IMR-90 (cell line): ENCODE results near the gene SLC26A3. TPM values are rescaled to one million over a fixed set of nuclear protein-coding genes. Genes with fewer than 3 reads are reported as not detected.

Experiments
- ATAC-seq: fragments of 200-7000 bp; cut with Tn5 transposase; 2 replicates; pipeline ENCODE4 v1.9.1; 2020; ENCODE audit warnings: low read depth, mild to moderate bottlenecking, moderate library complexity
- BruUV-seq: library from RNA; stranded (reverse); fragments of 400-500 nt; replicated peaks from 2 replicates; lab custom pipeline; 2021; lab: Mats Ljungman, UMichigan
- CTCF ChIA-PET: fragments of 300-600 bp; formaldehyde crosslinking; extraction: SDS; loops from one replicate; lab custom pipeline; 2021; ENCODE audit warnings: antibody characterized with exemption; lab: Yijun Ruan, JAX
- POLR2A ChIA-PET: fragments of 300-600 bp; sonication (Branson Sonifier 250); formaldehyde crosslinking; loops from one replicate; lab custom pipeline; 2022; ENCODE audit warnings: antibody characterized with exemption; ENCODE audit not compliant: unreplicated experiment; lab: Charles Lee
- DNase-seq: peaks from one replicate; pipeline ENCODE4 v3.0.0; 2013
- H2AFZ ChIP-seq: replicated peaks from 2 replicates; pipeline ENCODE3; 2013; ENCODE audit warnings: low read length, mild to moderate bottlenecking; ENCODE audit not compliant: poor library complexity
- H2AK5ac ChIP-seq: 2 replicates; pipeline ENCODE4 v1.6.1; 2013; ENCODE audit warnings: low read depth, low read length, inconsistent platforms
- H2AK9ac ChIP-seq: replicated peaks from 2 replicates; pipeline ENCODE3; 2013; ENCODE audit warnings: mild to moderate bottlenecking, low read depth, low read length, moderate library complexity; ENCODE audit not compliant: poor library complexity
- H2BK120ac ChIP-seq: 2 replicates; pipeline ENCODE4 v1.6.1; 2013; ENCODE audit warnings: low read depth, low read length, inconsistent platforms
- H2BK15ac ChIP-seq: 3 replicates; pipeline ENCODE4 v1.6.1; 2013; ENCODE audit warnings: low read depth, low read length, inconsistent platforms
- H2BK20ac ChIP-seq: 2 replicates; pipeline ENCODE4 v1.6.1; 2013; ENCODE audit warnings: low read depth, mild to moderate bottlenecking, inconsistent platforms, low read length, moderate library complexity
- H2BK5ac ChIP-seq: 2 replicates; pipeline ENCODE4 v1.6.1; 2013; ENCODE audit warnings: mild to moderate bottlenecking, low read depth, low read length, inconsistent platforms; ENCODE audit not compliant: poor library complexity, severe bottlenecking
- H3K14ac ChIP-seq: replicated peaks from 2 replicates; pipeline ENCODE4 v1.6.1; 2013; ENCODE audit warnings: low read depth, low read length, inconsistent platforms
- H3K18ac ChIP-seq: 2 replicates; pipeline ENCODE4 v1.6.1; 2013; ENCODE audit warnings: low read depth, low read length, control low read depth
- H3K23ac ChIP-seq: 2 replicates; pipeline ENCODE4 v1.6.1; 2013; ENCODE audit warnings: low read depth, low read length, inconsistent platforms
- H3K27ac ChIP-seq: 2 replicates; pipeline ENCODE4 v1.5.1; 2013; ENCODE audit warnings: mild to moderate bottlenecking, control low read depth, low read length; ENCODE audit not compliant: insufficient read depth
- H3K27me3 ChIP-seq: 2 replicates; pipeline ENCODE4 v1.6.1; 2013; ENCODE audit warnings: low read length; ENCODE audit not compliant: control insufficient read depth, insufficient read depth
- H3K36me3 ChIP-seq: 2 replicates; pipeline ENCODE4 v1.6.1; 2013; ENCODE audit warnings: low read length, mixed read lengths; ENCODE audit not compliant: control insufficient read depth, insufficient read depth
- H3K4ac ChIP-seq: 2 replicates; pipeline ENCODE4 v1.6.1; 2013; ENCODE audit warnings: low read depth, low read length, inconsistent platforms
- H3K4me1 ChIP-seq: 2 replicates; pipeline ENCODE4 v1.6.1; 2013; ENCODE audit warnings: low read length, mixed read lengths; ENCODE audit not compliant: control insufficient read depth, insufficient read depth
- H3K4me2 ChIP-seq: 2 replicates; pipeline ENCODE4 v1.6.1; 2013; ENCODE audit warnings: low read depth, mild to moderate bottlenecking, control low read depth, low read length, moderate library complexity
- H3K4me3 ChIP-seq: 2 replicates; pipeline ENCODE4 v1.5.1; 2013; ENCODE audit warnings: low read depth, mild to moderate bottlenecking, control low read depth, low read length, moderate library complexity; ENCODE audit not compliant: insufficient read depth
- H3K56ac ChIP-seq: 2 replicates; pipeline ENCODE4 v1.6.1; 2013; ENCODE audit warnings: low read length, inconsistent platforms; ENCODE audit not compliant: insufficient read depth; ENCODE audit errors: extremely low read depth
- H3K79me1 ChIP-seq, 2 experiments: 2 replicates each; pipeline ENCODE4 v1.6.1; 2013; ENCODE audit warnings: low read length in 2 of 2, inconsistent platforms in 1 of 2, low read depth in 1 of 2
- H3K9ac ChIP-seq: 2 replicates; pipeline ENCODE4 v1.6.1; 2013; ENCODE audit warnings: low read depth, low read length, control low read depth
- H3K9me1 ChIP-seq: 2 replicates; pipeline ENCODE4 v1.6.1; 2013; ENCODE audit warnings: low read length, inconsistent platforms; ENCODE audit not compliant: insufficient read depth
- H3K9me3 ChIP-seq: 2 replicates; pipeline ENCODE4 v1.6.1; 2013; ENCODE audit warnings: low read length; ENCODE audit not compliant: control insufficient read depth, insufficient read depth
- H4K20me1 ChIP-seq: 2 replicates; pipeline ENCODE4 v1.6.1; 2013; ENCODE audit warnings: low read length, inconsistent platforms; ENCODE audit not compliant: insufficient read depth
- H4K5ac ChIP-seq: 2 replicates; pipeline ENCODE4 v1.6.1; 2013; ENCODE audit warnings: mild to moderate bottlenecking, low read depth, low read length, control low read depth
- H4K8ac ChIP-seq, 2 experiments: 2 replicates each; pipeline ENCODE4 v1.6.1; 2013; ENCODE audit warnings: low read depth in 2 of 2, low read length in 2 of 2, control low read depth in 1 of 2, inconsistent platforms in 1 of 2
- H4K91ac ChIP-seq: 2 replicates; pipeline ENCODE4 v1.6.1; 2013; ENCODE audit warnings: low read depth, low read length, inconsistent platforms; ENCODE audit not compliant: insufficient read depth
- CEBPB ChIP-seq: IDR thresholded peaks from 2 replicates; pipeline ENCODE4 v1.6.1; 2012; ENCODE audit warnings: low read depth, low read length, improper control_type of control experiment
- MAZ ChIP-seq: IDR thresholded peaks from 2 replicates; pipeline ENCODE4 v1.6.1; 2012; ENCODE audit warnings: low read depth, mild to moderate bottlenecking, low read length, improper control_type of control experiment, moderate library complexity, borderline replicate concordance
- MXI1 ChIP-seq: IDR thresholded peaks from 2 replicates; pipeline ENCODE4 v1.6.1; 2012; ENCODE audit warnings: low read depth, mild to moderate bottlenecking, low read length, moderate library complexity, borderline replicate concordance
- NFE2L2 ChIP-seq: fragments of 150-350 bp; IDR thresholded peaks from 2 replicates; pipeline ENCODE4 v1.6.1; 2016; ENCODE audit warnings: low read depth, mild to moderate bottlenecking, low read length
- POLR2A ChIP-seq: IDR thresholded peaks from 2 replicates; pipeline ENCODE4 v1.6.1; 2012; ENCODE audit warnings: mild to moderate bottlenecking, low read depth, low read length
- RAD21 ChIP-seq: IDR thresholded peaks from 2 replicates; pipeline ENCODE4 v1.6.1; 2012; ENCODE audit warnings: low read length, improper control_type of control experiment
- RFX5 ChIP-seq: IDR thresholded peaks from 2 replicates; pipeline ENCODE4 v1.8.0; 2012; ENCODE audit warnings: low read depth, mild to moderate bottlenecking, low read length, moderate library complexity
- WGBS, 2 experiments: methylation state at CpG; one replicate each; pipeline versions ENCODE4 v1.1.5 to v1.1.7; 2013; ENCODE audit warnings: missing lambda C conversion rate in 2 of 2; ENCODE audit not compliant: insufficient read length in 1 of 2; ENCODE audit errors: extremely low coverage in 2 of 2; 5-methylcytosine and 5-hydroxymethylcytosine counted together
- dilution Hi-C: fragments of 300-500 bp; cut with HindIII; formaldehyde crosslinking; loops from one replicate; pipeline ENCODE4 v1.14.3; 2018; ENCODE audit warnings: low sequenced_read_pairs; ENCODE audit not compliant: unreplicated experiment
- in situ Hi-C: fragments of 300-500 bp; cut with MboI; formaldehyde crosslinking; loops from 3 replicates; pipeline ENCODE4 v1.14.3; 2019; ENCODE audit warnings: low sequenced_read_pairs, inconsistent platforms, mixed read lengths
- intact Hi-C: fragments of 100-400 bp; cut with micrococcal nuclease; formaldehyde crosslinking; loops from 2 replicates; pipeline ENCODE4 v1.10.0; 2022
- polyA plus RNA-seq, 3 experiments: library from polyadenylated mRNA; depleted of rRNA; stranded (reverse); fragments of >200 nt; gene quantifications; 2 replicates each; pipeline ENCODE4 v1.2.3, GENCODE V29; 2012; ENCODE audit warnings: low replicate concordance in 1 of 3
- total RNA-seq: library from RNA; depleted of rRNA; stranded (reverse); fragments of >200 nt; gene quantifications from 2 replicates; pipeline ENCODE4 v1.2.3, GENCODE V29; 2012
- TF ChIP-seq, protein P1 (sequence below): conservative IDR thresholded peaks from 2 replicates; pipeline ENCODE4 v1.5.1; 2012; ENCODE audit warnings: mild to moderate bottlenecking, low read depth, low read length, improper control_type of control experiment

Gene SLC26A3
- total and polyA plus RNA-seq, 2 of the 4 experiments (the other 2 are of a cell fraction): not detected

DNA sequence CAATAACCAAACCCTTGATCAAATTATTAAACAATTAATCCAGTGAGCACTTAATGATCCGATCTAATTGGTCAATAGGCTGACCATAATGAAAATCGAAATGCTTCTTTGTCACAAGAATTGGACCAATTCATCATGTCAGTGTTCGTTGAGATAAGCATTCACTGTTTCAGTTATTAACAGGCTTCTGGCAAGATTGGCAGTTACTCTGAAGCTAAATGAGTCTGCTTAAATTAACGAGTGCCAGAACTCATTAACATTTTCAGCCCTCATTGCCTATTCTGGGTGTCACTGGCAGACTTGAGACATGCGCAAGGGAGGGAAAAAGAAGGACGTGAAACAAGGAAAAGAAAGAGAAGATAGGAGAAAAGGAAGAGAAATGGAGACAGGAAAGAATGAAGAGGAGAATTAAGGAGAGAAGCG lies 30.7 kb upstream of the SLC26A3 start:
- Histone ChIP-seq H3K36me3 (no peaks in the 10 kb centered on the region), H2AK5ac (no peak overlapping the region), H2BK120ac (no peak overlapping the region), H3K4me2 (no peak overlapping the region), H2BK20ac (no peak overlapping the region), H3K9me1 (no peaks in the 10 kb centered on the region), H3K9ac (no peak overlapping the region), H3K79me1 (no peaks in the 10 kb centered on the region), H3K27me3 (peaks cover 26% of the 10 kb centered on the region), H2AK9ac (no peak overlapping the region), H2AFZ (no peak overlapping the region), H3K27ac (no peak overlapping the region), H3K14ac (no peak overlapping the region), H2BK5ac (no peak overlapping the region), H2BK15ac (no peak overlapping the region), H3K4ac (no peak overlapping the region), H3K9me3 (no peaks in the 10 kb centered on the region; the same call in 1 of the 2 replicates), H4K20me1 (no peaks in the 10 kb centered on the region), H3K4me1 (no peaks in the 10 kb centered on the region), H3K23ac (no peak overlapping the region), H4K91ac (no peak overlapping the region), H4K5ac (no peak overlapping the region), H3K56ac (no peak overlapping the region), H3K4me3 (no peak overlapping the region), H4K8ac (no peak overlapping the region), H3K18ac (no peak overlapping the region)
- no peak for ATAC-seq
- TF ChIP-seq RAD21: no peak
- no peak for TF ChIP-seq MAZ
- no peak for TF ChIP-seq POLR2A
- TF ChIP-seq MXI1: no peak
- no peak for TF ChIP-seq RFX5
- TF ChIP-seq NFE2L2: no peak
- TF ChIP-seq, protein P1, sequence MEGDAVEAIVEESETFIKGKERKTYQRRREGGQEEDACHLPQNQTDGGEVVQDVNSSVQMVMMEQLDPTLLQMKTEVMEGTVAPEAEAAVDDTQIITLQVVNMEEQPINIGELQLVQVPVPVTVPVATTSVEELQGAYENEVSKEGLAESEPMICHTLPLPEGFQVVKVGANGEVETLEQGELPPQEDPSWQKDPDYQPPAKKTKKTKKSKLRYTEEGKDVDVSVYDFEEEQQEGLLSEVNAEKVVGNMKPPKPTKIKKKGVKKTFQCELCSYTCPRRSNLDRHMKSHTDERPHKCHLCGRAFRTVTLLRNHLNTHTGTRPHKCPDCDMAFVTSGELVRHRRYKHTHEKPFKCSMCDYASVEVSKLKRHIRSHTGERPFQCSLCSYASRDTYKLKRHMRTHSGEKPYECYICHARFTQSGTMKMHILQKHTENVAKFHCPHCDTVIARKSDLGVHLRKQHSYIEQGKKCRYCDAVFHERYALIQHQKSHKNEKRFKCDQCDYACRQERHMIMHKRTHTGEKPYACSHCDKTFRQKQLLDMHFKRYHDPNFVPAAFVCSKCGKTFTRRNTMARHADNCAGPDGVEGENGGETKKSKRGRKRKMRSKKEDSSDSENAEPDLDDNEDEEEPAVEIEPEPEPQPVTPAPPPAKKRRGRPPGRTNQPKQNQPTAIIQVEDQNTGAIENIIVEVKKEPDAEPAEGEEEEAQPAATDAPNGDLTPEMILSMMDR: no peak
- TF ChIP-seq CEBPB: no peak
- in situ Hi-C loops (no loop called here), dilution Hi-C loops (no loop called here), intact Hi-C loops (no loop called here)
- ChIA-PET POLR2A (no interaction called here), CTCF (no interaction called here)
- 60% methylated on average over 4 of the region's 7 CpGs; no CpG with 5 or more reads in 1 of the 2 experiments for WGBS, 2 experiments
- DNase-seq: no peak
- BruUV-seq: no TSS peak
